Panc1 (cell line): Measurements from ENCODE around the gene PSTPIP1.

ENCODE experiments used
- CTCF ChIP-seq: fragments of 450-650 bp; IDR thresholded peaks from 2 replicates; pipeline ENCODE4 v1.5.1; 2017; ENCODE audit warnings: mild to moderate bottlenecking
- POLR2AphosphoS5 ChIP-seq: IDR thresholded peaks from 2 replicates; pipeline ENCODE4 v1.6.1; 2012; ENCODE audit warnings: mild to moderate bottlenecking, low read depth, low read length, moderate library complexity
- SIN3A ChIP-seq: IDR thresholded peaks from 2 replicates; pipeline ENCODE4 v1.6.1; 2012; ENCODE audit warnings: low read depth, mild to moderate bottlenecking, low read length, moderate library complexity, borderline replicate concordance; ENCODE audit not compliant: insufficient read depth
- TCF7L2 ChIP-seq: IDR thresholded peaks from 2 replicates; pipeline ENCODE4 v1.6.1; 2011; ENCODE audit warnings: mild to moderate bottlenecking, low read depth, low read length, inconsistent platforms

GRCh38 chr15:76987276-76987675 is 7.7 kb upstream of the PSTPIP1 start:
- TF ChIP-seq CTCF = no peak
- no peak for TF ChIP-seq POLR2AphosphoS5
- no peak for TF ChIP-seq SIN3A
- no peak for TF ChIP-seq TCF7L2
